Hepatocyte (in vitro differentiated cells): ENCODE measurements around the gene VASN. TPM values are rescaled to one million over a fixed set of nuclear protein-coding genes. Genes with fewer than 3 reads are reported as not detected.

Experiments
- DNase-seq: peaks from one replicate; pipeline ENCODE4 v3.0.0-alpha.2; 2016; ENCODE audit warnings: low spot score
- H2AFZ ChIP-seq: fragments of 200-600 bp; sonication (generic); 2 replicates; pipeline ENCODE4 v1.6.0; 2016; ENCODE audit warnings: antibody characterized with exemption, mild to moderate bottlenecking
- H3K27ac ChIP-seq: fragments of 200-600 bp; sonication (generic); 2 replicates; pipeline ENCODE4 v1.5.1; 2016; ENCODE audit warnings: mild to moderate bottlenecking
- H3K27me3 ChIP-seq: fragments of 200-600 bp; sonication (generic); 2 replicates; pipeline ENCODE4 v1.6.1; 2016
- H3K36me3 ChIP-seq: fragments of 200-600 bp; sonication (generic); replicated peaks from 2 replicates; pipeline ENCODE4 v1.5.1; 2016; ENCODE audit warnings: low read depth; ENCODE audit not compliant: insufficient read depth
- H3K4me1 ChIP-seq: fragments of 200-600 bp; sonication (generic); 2 replicates; pipeline ENCODE4 v1.5.1; 2016; ENCODE audit warnings: mild to moderate bottlenecking, moderate library complexity; ENCODE audit not compliant: insufficient read depth
- H3K4me2 ChIP-seq: fragments of 200-600 bp; sonication (generic); 2 replicates; pipeline ENCODE4 v1.6.0; 2016
- H3K4me3 ChIP-seq: fragments of 200-600 bp; sonication (generic); 2 replicates; pipeline ENCODE4 v1.5.1; 2016; ENCODE audit warnings: mild to moderate bottlenecking
- H3K79me2 ChIP-seq: fragments of 200-600 bp; sonication (generic); 2 replicates; pipeline ENCODE4 v1.6.0; 2017; ENCODE audit warnings: mild to moderate bottlenecking
- H3K9me2 ChIP-seq: fragments of 200-600 bp; sonication (generic); replicated peaks from 2 replicates; pipeline ENCODE4 v1.6.0; 2017; ENCODE audit warnings: mild to moderate bottlenecking; ENCODE audit not compliant: insufficient read depth
- H3K9me3 ChIP-seq: fragments of 200-600 bp; sonication (generic); 2 replicates; pipeline ENCODE4 v1.5.1; 2016; ENCODE audit warnings: low read depth, mild to moderate bottlenecking
- H4K20me1 ChIP-seq: fragments of 200-600 bp; sonication (generic); 2 replicates; pipeline ENCODE4 v1.6.0; 2016; ENCODE audit warnings: mild to moderate bottlenecking; ENCODE audit not compliant: insufficient read depth, poor library complexity, severe bottlenecking
- EZH2 ChIP-seq: fragments of 200-600 bp; sonication (generic); IDR thresholded peaks from 2 replicates; pipeline ENCODE4 v1.6.1; 2016; ENCODE audit warnings: antibody characterized with exemption, mild to moderate bottlenecking, borderline replicate concordance
- EZH2phosphoT487 ChIP-seq: fragments of 200-600 bp; sonication (generic); IDR thresholded peaks from one replicate; pipeline ENCODE4 v1.6.1; 2018; ENCODE audit warnings: antibody characterized with exemption, mild to moderate bottlenecking, low read depth, moderate library complexity; ENCODE audit not compliant: unreplicated experiment, severe bottlenecking
- WGBS: methylation state at CpG from one replicate; pipeline ENCODE4 v1.1.6; 2016; ENCODE audit warnings: low lambda C conversion rate; ENCODE audit errors: missing lambda C conversion rate; 5-methylcytosine and 5-hydroxymethylcytosine counted together
- polyA plus RNA-seq: library from polyadenylated mRNA; unstranded; fragments of >200 nt; fragmentation: Nextera tagmentation; extraction: Ambion mirVana; gene quantifications from 2 replicates; pipeline ENCODE4 v1.2.1, GENCODE V29; 2016
- total RNA-seq: library from RNA; depleted of rRNA; stranded (reverse); fragments of >200 nt; gene quantifications from 2 replicates; pipeline ENCODE4 v1.2.3, GENCODE V29; 2014
- TF ChIP-seq, protein P1 (sequence below): fragments of 200-600 bp; sonication (generic); IDR thresholded peaks from 2 replicates; pipeline ENCODE4 v1.5.1; 2016; ENCODE audit warnings: antibody characterized with exemption, mild to moderate bottlenecking; ENCODE audit not compliant: poor library complexity

VASN gene
- total and polyA plus RNA-seq, 2 experiments from 2014 or later, result 12.1 to 64.2 TPM

- TF ChIP-seq EZH2phosphoT487 (no peak), EZH2 (no peak)
- TF ChIP-seq, protein P1, sequence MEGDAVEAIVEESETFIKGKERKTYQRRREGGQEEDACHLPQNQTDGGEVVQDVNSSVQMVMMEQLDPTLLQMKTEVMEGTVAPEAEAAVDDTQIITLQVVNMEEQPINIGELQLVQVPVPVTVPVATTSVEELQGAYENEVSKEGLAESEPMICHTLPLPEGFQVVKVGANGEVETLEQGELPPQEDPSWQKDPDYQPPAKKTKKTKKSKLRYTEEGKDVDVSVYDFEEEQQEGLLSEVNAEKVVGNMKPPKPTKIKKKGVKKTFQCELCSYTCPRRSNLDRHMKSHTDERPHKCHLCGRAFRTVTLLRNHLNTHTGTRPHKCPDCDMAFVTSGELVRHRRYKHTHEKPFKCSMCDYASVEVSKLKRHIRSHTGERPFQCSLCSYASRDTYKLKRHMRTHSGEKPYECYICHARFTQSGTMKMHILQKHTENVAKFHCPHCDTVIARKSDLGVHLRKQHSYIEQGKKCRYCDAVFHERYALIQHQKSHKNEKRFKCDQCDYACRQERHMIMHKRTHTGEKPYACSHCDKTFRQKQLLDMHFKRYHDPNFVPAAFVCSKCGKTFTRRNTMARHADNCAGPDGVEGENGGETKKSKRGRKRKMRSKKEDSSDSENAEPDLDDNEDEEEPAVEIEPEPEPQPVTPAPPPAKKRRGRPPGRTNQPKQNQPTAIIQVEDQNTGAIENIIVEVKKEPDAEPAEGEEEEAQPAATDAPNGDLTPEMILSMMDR, result no peak
- H3K9me3 ChIP-seq, result no peaks in the 10 kb centered on the region
Measured at GRCh38 chr16:4399001-4399730, 27.5 kb downstream of the VASN start.

GRCh38 chr16:4401094-4401501 lies 29.4 kb downstream of the VASN start:
- Histone ChIP-seq H4K20me1 (no peaks in the 10 kb centered on the region), H3K9me3 (no peaks in the 10 kb centered on the region), H3K27me3 (no peaks in the 10 kb centered on the region), H3K9me2 (no peaks in the 10 kb centered on the region), H3K36me3 (no peaks in the 10 kb centered on the region), H3K27ac (no peak overlapping the region), H3K79me2 (no peaks in the 10 kb centered on the region), H3K4me2 (no peak overlapping the region), H3K4me1 (no peaks in the 10 kb centered on the region), H3K4me3 (no peak overlapping the region), H2AFZ (no peak overlapping the region)
- TF ChIP-seq EZH2phosphoT487, result no peak
- no peak for DNase-seq
- WGBS, result 95% methylated on average over 12 of the region's 12 CpGs

More at GRCh38 chr16:4399001-4399730, 27.5 kb downstream of the VASN start:
- WGBS, result 95% methylated on average over 9 of the region's 9 CpGs
- Histone ChIP-seq H2AFZ (no peak overlapping the region), H3K4me2 (no peak overlapping the region), H4K20me1 (no peaks in the 10 kb centered on the region), H3K79me2 (no peaks in the 10 kb centered on the region), H3K27me3 (no peaks in the 10 kb centered on the region), H3K4me1 (no peaks in the 10 kb centered on the region), H3K36me3 (no peaks in the 10 kb centered on the region), H3K9me2 (no peaks in the 10 kb centered on the region), H3K27ac (no peak overlapping the region), H3K4me3 (no peak overlapping the region)
- no peak for DNase-seq

DNA sequence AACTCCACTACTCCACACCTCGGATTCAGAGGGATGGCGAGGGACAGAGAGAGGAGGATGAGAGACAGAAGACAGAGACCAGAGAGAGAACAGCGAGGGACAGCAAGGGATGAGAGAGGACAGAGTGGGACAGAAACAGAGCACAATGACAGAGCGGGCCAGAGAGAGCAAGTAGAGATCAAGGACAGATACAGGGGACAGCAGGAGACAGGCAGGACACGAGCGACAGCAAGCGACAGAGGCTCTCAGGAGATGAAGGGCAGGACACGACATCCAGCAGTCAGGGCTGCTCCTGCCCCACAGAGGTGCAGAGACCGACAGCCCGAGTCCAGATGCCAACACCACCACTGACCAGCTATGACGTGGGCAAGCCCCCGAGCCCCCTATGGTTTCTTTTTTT lies 29.9 kb downstream of the VASN start:
- no peak for DNase-seq
- Histone ChIP-seq H3K4me1 (no peaks in the 10 kb centered on the region), H2AFZ (no peak overlapping the region), H3K79me2 (no peaks in the 10 kb centered on the region), H4K20me1 (no peaks in the 10 kb centered on the region), H3K9me2 (no peaks in the 10 kb centered on the region), H3K9me3 (no peaks in the 10 kb centered on the region), H3K27ac (no peak overlapping the region), H3K4me2 (no peak overlapping the region), H3K36me3 (no peaks in the 10 kb centered on the region), H3K4me3 (no peak overlapping the region), H3K27me3 (no peaks in the 10 kb centered on the region)
- TF ChIP-seq EZH2phosphoT487 (no peak), EZH2 (no peak)
- TF ChIP-seq, protein P1, result no peak
- WGBS, result 95% methylated on average over 12 of the region's 12 CpGs

DNA sequence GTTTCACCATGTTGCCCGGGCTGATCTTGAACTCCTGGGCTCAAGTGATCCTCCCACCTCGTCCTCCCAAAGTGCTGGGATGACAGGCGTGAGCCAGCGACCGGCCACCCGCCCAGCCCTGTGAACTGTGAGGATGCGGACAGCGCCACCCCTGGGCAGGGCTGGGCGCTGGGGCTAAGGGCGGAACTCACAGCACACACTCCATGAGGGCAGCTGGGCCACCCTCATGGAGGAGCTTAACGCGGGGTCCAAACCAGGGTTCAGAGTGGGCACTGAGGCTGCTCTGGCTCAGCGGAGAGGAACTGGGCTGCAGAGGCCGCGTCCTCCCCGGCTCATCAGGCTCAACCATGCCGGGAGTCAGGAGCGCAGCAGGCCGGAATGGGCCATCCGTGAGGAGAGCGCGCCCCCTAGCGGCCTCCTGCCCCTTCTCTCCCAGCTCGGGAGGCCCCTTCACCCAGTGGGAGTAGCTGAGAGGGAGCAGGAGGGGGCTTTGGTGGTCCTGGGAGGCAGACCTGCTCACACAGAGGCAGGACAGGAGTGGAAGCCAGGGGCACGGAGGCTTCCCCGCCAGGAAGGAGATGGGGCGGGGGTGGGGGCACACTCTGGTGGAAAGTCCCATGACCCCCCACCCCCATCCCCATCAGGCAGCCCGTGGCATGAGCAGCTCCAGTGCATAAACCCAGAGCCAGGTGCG lies 30.9 kb downstream of the VASN start:
- peak; percentile 92 for DNase-seq
- no peaks in the 10 kb centered on the region for H3K27me3 ChIP-seq
- no peaks in the 10 kb centered on the region for H3K9me3 ChIP-seq
- no peaks in the 10 kb centered on the region for H3K4me1 ChIP-seq
- no peak for TF ChIP-seq EZH2
- TF ChIP-seq, protein P1, result peak; percentile 97
- no peaks in the 10 kb centered on the region for H3K79me2 ChIP-seq
- H3K27ac ChIP-seq, result no peak overlapping the region
- H3K9me2 ChIP-seq, result no peaks in the 10 kb centered on the region
- H4K20me1 ChIP-seq, result no peaks in the 10 kb centered on the region
- no peak overlapping the region for H2AFZ ChIP-seq
- no peaks in the 10 kb centered on the region for H3K36me3 ChIP-seq
- WGBS, result 20% methylated on average over 24 of the region's 29 CpGs
- H3K4me3 ChIP-seq, result no peak overlapping the region
- peak overlapping the region; percentile 70 for H3K4me2 ChIP-seq
